ENCODE measurements around the gene FAM187B.

DNA sequence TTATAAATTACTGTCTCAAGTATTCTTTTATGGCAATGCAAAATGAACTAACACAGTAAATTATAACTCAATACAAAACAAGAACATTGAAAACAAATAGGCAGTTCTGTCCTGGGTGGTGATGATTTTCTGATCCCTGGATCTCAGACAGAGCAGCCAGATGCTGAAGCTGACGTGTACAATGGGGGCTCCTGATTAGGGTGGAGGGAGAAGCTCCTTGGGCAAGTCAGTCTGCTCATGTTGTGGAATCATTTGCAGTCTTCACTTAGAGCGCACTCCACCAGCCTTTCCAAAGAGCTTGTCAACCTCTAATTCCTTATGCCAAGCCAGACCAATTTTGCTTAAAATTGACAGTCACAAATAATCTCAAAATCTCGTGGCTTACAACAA, 52.4 kb downstream of the FAM187B start:
- no peak for TF ChIP-seq CTCF (IDR thresholded peaks at IDR 0.05; ENCODE audit: low read depth, low read length, missing input control)
- TF ChIP-seq GABPA (IDR thresholded peaks at IDR 0.05 in 1 of 2, conservative IDR thresholded peaks at IDR 0.05 in 1 of 2): no peak
- no peak for TF ChIP-seq YY1 (IDR thresholded peaks at IDR 0.05)
- TF ChIP-seq ATF3 (IDR thresholded peaks at IDR 0.05): no peak
- TF ChIP-seq MAX (IDR thresholded peaks at IDR 0.05): no peak
- TF ChIP-seq, protein P1, sequence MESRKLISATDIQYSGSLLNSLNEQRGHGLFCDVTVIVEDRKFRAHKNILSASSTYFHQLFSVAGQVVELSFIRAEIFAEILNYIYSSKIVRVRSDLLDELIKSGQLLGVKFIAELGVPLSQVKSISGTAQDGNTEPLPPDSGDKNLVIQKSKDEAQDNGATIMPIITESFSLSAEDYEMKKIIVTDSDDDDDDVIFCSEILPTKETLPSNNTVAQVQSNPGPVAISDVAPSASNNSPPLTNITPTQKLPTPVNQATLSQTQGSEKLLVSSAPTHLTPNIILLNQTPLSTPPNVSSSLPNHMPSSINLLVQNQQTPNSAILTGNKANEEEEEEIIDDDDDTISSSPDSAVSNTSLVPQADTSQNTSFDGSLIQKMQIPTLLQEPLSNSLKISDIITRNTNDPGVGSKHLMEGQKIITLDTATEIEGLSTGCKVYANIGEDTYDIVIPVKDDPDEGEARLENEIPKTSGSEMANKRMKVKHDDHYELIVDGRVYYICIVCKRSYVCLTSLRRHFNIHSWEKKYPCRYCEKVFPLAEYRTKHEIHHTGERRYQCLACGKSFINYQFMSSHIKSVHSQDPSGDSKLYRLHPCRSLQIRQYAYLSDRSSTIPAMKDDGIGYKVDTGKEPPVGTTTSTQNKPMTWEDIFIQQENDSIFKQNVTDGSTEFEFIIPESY (IDR thresholded peaks at IDR 0.05): no peak
- TF ChIP-seq REST (IDR thresholded peaks at IDR 0.05): no peak
- TF ChIP-seq TAF1 (conservative IDR thresholded peaks at IDR 0.05): no peak
- TF ChIP-seq RXRA (IDR thresholded peaks at IDR 0.05): no peak
- no peak for TF ChIP-seq SP1 (IDR thresholded peaks at IDR 0.05)
- no peak for TF ChIP-seq RAD21 (IDR thresholded peaks at IDR 0.05)
- no peak for TF ChIP-seq FOXA1 (IDR thresholded peaks at IDR 0.05)
- no peak for TF ChIP-seq JUND (IDR thresholded peaks at IDR 0.05)
- TF ChIP-seq EGR1 (IDR thresholded peaks at IDR 0.05; ENCODE audit: low read depth in 2 of 2): no peak

All from liver (tissue), 3 donors.